Activated CD8-positive, alpha-beta memory T cell treated with anti-CD3 and anti-CD28 coated beads for 36 hours (primary cell): ENCODE data around the gene ZNF536. TPM values are rescaled to one million over a fixed set of nuclear protein-coding genes. Genes with fewer than 3 reads are reported as not detected.

Experiments used
- CTCF ChIA-PET: fragments of 350-600 bp; sonication (Branson Sonifier 250); formaldehyde crosslinking; loops from one replicate; lab custom pipeline; 2021; ENCODE audit warnings: antibody characterized with exemption; lab: Charles Lee
- POLR2A ChIA-PET: fragments of 350-600 bp; sonication (Branson Sonifier 250); formaldehyde crosslinking; loops from one replicate; lab custom pipeline; 2021; ENCODE audit warnings: antibody characterized with exemption; lab: Charles Lee
- total RNA-seq, 2 experiments: library from RNA; stranded (reverse); gene quantifications; one replicate each; pipeline ENCODE4 v1.2.3, GENCODE V29; 2021

Gene ZNF536
- total RNA-seq, 2 experiments from 2014 or later, result not detected

GRCh38 chr19:30606114-30607050 lies 234.2 kb downstream of the ZNF536 start:
- ChIA-PET POLR2A (no interaction called here), CTCF (no interaction called here)
